Activated CD4-positive, alpha-beta T cell treated with anti-CD3 and anti-CD28 coated beads for 36 hours (primary cell): ENCODE data around the gene NR2F6. TPM values are rescaled to one million over a fixed set of nuclear protein-coding genes. Genes with fewer than 3 reads are reported as not detected.

Source experiments
- ATAC-seq: fragments of 200-7000 bp; cut with Tn5 transposase; one replicate; pipeline ENCODE4 v1.10.0; 2021; ENCODE audit warnings: mild to moderate bottlenecking, moderate library complexity
- CTCF ChIA-PET: fragments of 350-600 bp; sonication (Branson Sonifier 250); formaldehyde crosslinking; loops from one replicate; lab custom pipeline; 2021; ENCODE audit warnings: antibody characterized with exemption; lab: Charles Lee
- POLR2A ChIA-PET: fragments of 350-600 bp; sonication (Branson Sonifier 250); formaldehyde crosslinking; loops from one replicate; lab custom pipeline; 2021; ENCODE audit warnings: antibody characterized with exemption, inconsistent platforms; lab: Charles Lee
- DNase-seq: peaks from one replicate; pipeline ENCODE4 v3.0.0-alpha.2; 2020
- H3K27ac Mint-ChIP-seq: one replicate; pipeline ENCODE4 v1.8.0; 2021; ENCODE audit warnings: mixed read lengths
- H3K27me3 Mint-ChIP-seq: one replicate; pipeline ENCODE4 v1.8.0; 2021; ENCODE audit warnings: mixed read lengths
- H3K36me3 Mint-ChIP-seq: one replicate; pipeline ENCODE4 v1.8.0; 2021; ENCODE audit warnings: low read depth, mixed read lengths
- H3K4me1 Mint-ChIP-seq: one replicate; pipeline ENCODE4 v1.8.0; 2021; ENCODE audit warnings: mixed read lengths
- H3K4me3 Mint-ChIP-seq: one replicate; pipeline ENCODE4 v1.8.0; 2021; ENCODE audit warnings: mild to moderate bottlenecking, moderate library complexity, mixed read lengths
- H3K9me3 Mint-ChIP-seq: one replicate; pipeline ENCODE4 v1.8.0; 2021; ENCODE audit warnings: low read depth, mixed read lengths
- intact Hi-C, 2 experiments: fragments of 100-400 bp; cut with DNase I in 1 of 2; cut with micrococcal nuclease in 1 of 2; formaldehyde crosslinking; loops; one replicate each; pipeline versions ENCODE4 v1.14.2 to v1.15.1; 2022 to 2024; cut with DNase I, micrococcal nuclease
- total RNA-seq, 2 experiments: library from RNA; stranded (reverse); gene quantifications; one replicate each; pipeline ENCODE4 v1.2.3, GENCODE V29; 2021

Gene NR2F6
- total RNA-seq, 2 experiments from 2014 or later = 7.4 to 7.9 TPM

GRCh38 chr19:17211547-17212446 is 33.9 kb downstream of the NR2F6 start:
- no peak overlapping the region for H3K27ac Mint-ChIP-seq
- peaks cover 24% of the 10 kb centered on the region for H3K36me3 Mint-ChIP-seq
- H3K27me3 Mint-ChIP-seq = no peaks in the 10 kb centered on the region
- ChIA-PET CTCF (no interaction called here), POLR2A (no interaction called here)
- H3K4me3 Mint-ChIP-seq = no peak overlapping the region
- intact Hi-C loops = no loop called here
- no peak for DNase-seq
- H3K9me3 Mint-ChIP-seq = no peaks in the 10 kb centered on the region
- no peak for ATAC-seq
- peaks cover 22% of the 10 kb centered on the region for H3K4me1 Mint-ChIP-seq

- Mint-ChIP-seq H3K4me3 (no peak overlapping the region), H3K27me3 (no peaks in the 10 kb centered on the region), H3K27ac (no peak overlapping the region), H3K36me3 (peaks cover 24% of the 10 kb centered on the region), H3K4me1 (peaks cover 16% of the 10 kb centered on the region), H3K9me3 (no peaks in the 10 kb centered on the region)
- no peak for DNase-seq
- CTCF ChIA-PET = no interaction called here
- POLR2A ChIA-PET = interaction anchor here (1.0 kb wide), 1 partner anchor 25 kb away, joined by 3 read pairs; no protein-coding TSS in a partner anchor
- no peak for ATAC-seq
- intact Hi-C loops = no loop called here
These were observed 35.4 kb downstream of the NR2F6 start for GRCh38 chr19:17210296-17210695.

DNA sequence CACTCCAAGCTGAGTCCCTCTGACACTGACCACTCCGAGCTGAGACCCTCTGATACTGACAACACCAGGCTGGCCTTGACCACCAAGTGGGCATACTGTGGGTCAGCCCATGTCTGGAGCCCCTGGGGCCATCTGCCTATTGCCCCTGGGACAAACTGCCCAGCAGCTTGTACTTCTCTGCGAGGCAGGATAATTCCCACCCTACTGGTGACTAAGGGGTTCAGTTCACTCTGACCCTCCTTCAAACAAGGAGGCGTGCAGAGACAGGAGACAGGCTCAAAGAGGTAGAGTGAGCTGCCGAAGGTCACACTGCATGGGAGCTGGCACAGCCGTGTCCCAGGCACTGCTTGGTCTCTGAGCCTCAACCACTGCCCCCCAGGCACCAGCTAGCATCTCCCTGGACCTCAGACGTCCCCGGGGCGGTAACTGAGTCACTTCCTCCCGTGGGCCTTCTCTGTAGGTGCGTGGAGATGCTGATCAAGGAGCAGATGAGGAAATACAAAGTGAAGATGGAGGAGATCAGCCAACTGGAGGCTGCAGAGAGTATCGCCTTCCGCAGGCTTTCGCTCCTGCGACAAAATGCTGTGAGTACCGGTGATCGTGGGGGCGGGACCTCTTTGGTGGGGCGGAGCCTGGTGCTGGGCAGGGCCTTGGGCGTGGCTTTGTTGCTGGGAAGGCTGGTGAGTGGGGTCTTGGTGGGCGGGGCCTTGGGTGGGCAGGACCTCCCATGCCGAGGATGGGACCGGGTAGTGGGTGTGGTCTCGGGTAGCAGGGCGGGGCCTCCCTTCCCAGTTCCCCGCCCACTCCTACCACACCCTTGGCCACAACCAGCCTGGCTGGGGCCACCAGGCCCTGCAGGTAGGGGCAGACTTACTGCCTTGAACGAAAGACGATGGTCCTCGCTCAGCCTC is 36.3 kb downstream of the NR2F6 start:
- ATAC-seq = peak; percentile 68
- intact Hi-C loops = no loop called here
- Mint-ChIP-seq H3K36me3 (peaks cover 26% of the 10 kb centered on the region), H3K4me1 (peaks cover 10% of the 10 kb centered on the region), H3K27me3 (no peaks in the 10 kb centered on the region), H3K9me3 (no peaks in the 10 kb centered on the region), H3K4me3 (no peak overlapping the region), H3K27ac (peak overlapping the region; percentile 32)
- ChIA-PET CTCF (no interaction called here), POLR2A (interaction anchor here (1.0 kb wide), 1 partner anchor 26 kb away, joined by 3 read pairs; no protein-coding TSS in a partner anchor)
- peak; percentile 76 for DNase-seq

DNA sequence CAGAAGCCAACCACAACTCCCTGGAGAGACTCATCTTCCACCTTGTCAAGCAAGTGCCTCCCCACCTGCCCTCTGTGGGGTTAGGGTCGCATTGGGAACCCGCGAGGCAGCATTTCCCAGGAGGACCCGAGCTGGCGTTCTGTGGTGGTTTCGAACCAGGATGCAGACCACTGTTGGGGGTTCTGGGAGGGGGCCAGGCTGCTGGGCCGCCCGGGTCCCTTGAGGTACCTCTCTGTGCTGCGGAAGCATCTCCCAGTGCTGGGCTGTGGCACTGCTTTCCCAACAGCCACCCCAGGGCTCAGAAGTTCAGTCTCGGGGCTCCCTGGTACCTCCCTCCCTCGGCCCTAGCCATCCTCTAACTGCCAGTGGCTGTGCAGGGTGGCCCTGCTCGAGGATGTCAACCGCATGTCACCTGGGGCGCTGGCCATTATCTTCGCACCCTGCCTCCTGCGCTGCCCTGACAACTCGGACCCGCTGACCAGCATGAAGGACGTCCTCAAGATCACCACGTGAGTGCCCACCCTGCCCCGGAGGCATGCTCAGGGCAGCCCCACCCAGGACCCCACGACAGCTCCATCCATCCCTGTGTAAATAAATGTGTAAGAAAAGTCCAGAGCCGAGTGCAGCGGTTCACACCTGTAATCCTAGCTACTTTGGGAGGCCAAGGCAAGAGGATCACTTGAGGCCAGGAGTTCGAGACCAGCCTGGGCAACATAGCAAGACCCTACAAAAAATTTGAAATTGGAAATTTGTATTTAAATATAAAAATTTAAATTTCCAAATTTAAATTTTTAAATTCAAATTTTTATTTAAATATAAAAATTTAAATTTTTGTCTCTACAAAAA is 38.8 kb downstream of the NR2F6 start:
- Mint-ChIP-seq H3K27me3 (no peaks in the 10 kb centered on the region), H3K27ac (no peak overlapping the region), H3K4me1 (peaks cover 9% of the 10 kb centered on the region), H3K36me3 (peaks cover 45% of the 10 kb centered on the region), H3K9me3 (no peaks in the 10 kb centered on the region), H3K4me3 (no peak overlapping the region)
- DNase-seq (no peak), ATAC-seq (no peak)
- CTCF ChIA-PET = no interaction called here
- intact Hi-C loops = no loop called here
- POLR2A ChIA-PET = no interaction called here

GRCh38 chr19:17205237-17206140 is 40.2 kb downstream of the NR2F6 start:
- Mint-ChIP-seq H3K9me3 (no peaks in the 10 kb centered on the region), H3K4me1 (peaks cover 9% of the 10 kb centered on the region), H3K27ac (no peak overlapping the region), H3K27me3 (no peaks in the 10 kb centered on the region), H3K36me3 (peaks cover 52% of the 10 kb centered on the region), H3K4me3 (no peak overlapping the region)
- ChIA-PET POLR2A (interaction anchor here (0.7 kb wide), 1 partner anchor 63 kb away, joined by 3 read pairs; no protein-coding TSS in a partner anchor), CTCF (interaction anchor here (0.6 to 2.1 kb wide), 6 partner anchors 10 to 186 kb away, joined by 3 to 6 read pairs (median 4); partner anchors contain the start of gene USE1)
- ATAC-seq (peak; percentile 66), DNase-seq (peak; percentile 79)
- intact Hi-C loops = loop anchor here (1.0 kb wide), 2 partner anchors 30 to 77 kb away; no protein-coding TSS in a partner anchor

DNA sequence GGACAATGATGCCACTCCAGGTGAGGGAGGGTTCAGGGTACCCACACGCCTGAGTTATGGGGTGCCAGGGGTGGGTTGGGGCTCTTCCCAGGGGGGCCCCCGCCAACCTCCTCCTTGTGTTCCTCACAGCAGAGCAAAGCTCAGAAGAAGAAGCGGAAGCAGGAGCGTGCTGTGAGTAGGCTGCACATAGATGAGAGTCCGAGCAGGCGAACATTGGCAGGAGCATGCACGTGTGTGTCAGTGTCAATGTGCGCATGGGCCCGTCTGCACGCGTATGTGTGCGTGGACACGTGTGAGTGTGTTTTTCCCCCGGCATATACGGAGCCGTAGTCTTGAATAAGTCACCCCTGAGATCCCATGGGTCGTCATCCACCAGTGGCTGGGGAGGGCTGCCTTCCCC is 43.0 kb downstream of the NR2F6 start:
- Mint-ChIP-seq H3K27ac (no peak overlapping the region), H3K4me1 (no peaks in the 10 kb centered on the region)

DNA sequence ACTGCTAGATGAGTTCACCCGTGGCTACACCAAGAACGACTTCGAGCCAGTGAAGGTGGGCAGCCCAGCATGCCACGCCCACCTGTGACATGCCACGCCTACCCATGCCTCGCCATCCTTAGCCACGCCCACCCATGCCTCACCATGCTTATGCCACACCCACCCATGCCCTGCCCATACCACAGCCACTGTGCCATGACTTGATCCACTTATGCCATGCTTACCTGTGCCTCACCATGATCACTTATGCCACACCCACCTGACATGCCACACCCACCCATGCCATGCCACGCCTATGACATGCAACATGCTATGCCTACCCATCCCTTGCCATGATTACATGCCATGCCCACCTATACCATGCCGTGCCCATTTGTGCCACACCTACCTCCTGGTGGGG is 43.5 kb downstream of the NR2F6 start:
- ChIA-PET POLR2A (no interaction called here), CTCF (no interaction called here)
- peak; percentile 55 for DNase-seq
- Mint-ChIP-seq H3K36me3 (peaks cover 49% of the 10 kb centered on the region), H3K27me3 (no peaks in the 10 kb centered on the region), H3K4me1 (no peaks in the 10 kb centered on the region), H3K4me3 (no peak overlapping the region), H3K27ac (no peak overlapping the region), H3K9me3 (no peaks in the 10 kb centered on the region)
- intact Hi-C loops = no loop called here
- ATAC-seq = peak; percentile 64

More for the DNA sequence above, 43.0 kb downstream of the NR2F6 start:
- POLR2A ChIA-PET = no interaction called here
- intact Hi-C loops = no loop called here
- CTCF ChIA-PET = no interaction called here
- Mint-ChIP-seq H3K9me3 (no peaks in the 10 kb centered on the region), H3K36me3 (peaks cover 48% of the 10 kb centered on the region), H3K27me3 (no peaks in the 10 kb centered on the region), H3K4me3 (no peak overlapping the region)
- ATAC-seq = no peak
- DNase-seq = no peak

- H3K27me3 Mint-ChIP-seq = no peaks in the 10 kb centered on the region
- DNase-seq = no peak
- no peak overlapping the region for H3K4me3 Mint-ChIP-seq
- no peak for ATAC-seq
- no peak overlapping the region for H3K27ac Mint-ChIP-seq
- H3K36me3 Mint-ChIP-seq = peaks cover 50% of the 10 kb centered on the region
- ChIA-PET POLR2A (no interaction called here), CTCF (interaction anchor here (0.6 to 1.7 kb wide), 3 partner anchors 110 to 176 kb away, joined by 3 to 5 read pairs (median 3); no protein-coding TSS in a partner anchor)
- H3K9me3 Mint-ChIP-seq = no peaks in the 10 kb centered on the region
- no peaks in the 10 kb centered on the region for H3K4me1 Mint-ChIP-seq
- intact Hi-C loops = no loop called here
These were observed 45.2 kb downstream of the NR2F6 start for GRCh38 chr19:17200408-17201079.

- no peaks in the 10 kb centered on the region for H3K4me1 Mint-ChIP-seq
- no peak for ATAC-seq
- H3K36me3 Mint-ChIP-seq = peaks cover 41% of the 10 kb centered on the region
- H3K27ac Mint-ChIP-seq = no peak overlapping the region
- ChIA-PET POLR2A (no interaction called here), CTCF (no interaction called here)
- H3K9me3 Mint-ChIP-seq = no peaks in the 10 kb centered on the region
- intact Hi-C loops = no loop called here
- no peak overlapping the region for H3K4me3 Mint-ChIP-seq
- no peaks in the 10 kb centered on the region for H3K27me3 Mint-ChIP-seq
- no peak for DNase-seq
These were observed 48.1 kb downstream of the NR2F6 start for GRCh38 chr19:17197666-17198065.

GRCh38 chr19:17196610-17197009 is 49.1 kb downstream of the NR2F6 start:
- peaks cover 32% of the 10 kb centered on the region for H3K36me3 Mint-ChIP-seq
- H3K4me3 Mint-ChIP-seq = no peak overlapping the region
- H3K27me3 Mint-ChIP-seq = no peaks in the 10 kb centered on the region
- no peak for ATAC-seq
- no peak for DNase-seq
- POLR2A ChIA-PET = no interaction called here
- intact Hi-C loops = no loop called here
- H3K27ac Mint-ChIP-seq = no peak overlapping the region
- H3K4me1 Mint-ChIP-seq = no peaks in the 10 kb centered on the region
- CTCF ChIA-PET = no interaction called here
- no peaks in the 10 kb centered on the region for H3K9me3 Mint-ChIP-seq
